DOHH2 (cell line): ENCODE data around the gene RASGEF1C.

Source experiments
- H3F3A ChIP-seq: fragments of 200-600 bp; sonication (generic), shearing (Covaris generic); 2 replicates; pipeline ENCODE4 v1.6.0; 2016; ENCODE audit warnings: antibody characterized with exemption, mild to moderate bottlenecking; ENCODE audit not compliant: control insufficient read depth, insufficient read depth
- H3K27ac ChIP-seq: fragments of 200-600 bp; sonication (generic); 2 replicates; pipeline ENCODE4 v1.5.1; 2014; ENCODE audit warnings: low read depth, mild to moderate bottlenecking, low read length, moderate library complexity
- H3K27me3 ChIP-seq: fragments of 200-600 bp; sonication (generic); 2 replicates; pipeline ENCODE4 v1.6.1; 2014; ENCODE audit warnings: mild to moderate bottlenecking, low read length, mixed read lengths; ENCODE audit not compliant: control insufficient read depth
- H3K36me3 ChIP-seq: fragments of 200-600 bp; sonication (generic); 2 replicates; pipeline ENCODE4 v1.6.1; 2014; ENCODE audit warnings: mild to moderate bottlenecking, low read length, moderate library complexity, mixed read lengths; ENCODE audit not compliant: control insufficient read depth
- H3K4me1 ChIP-seq: fragments of 200-600 bp; sonication (generic); 2 replicates; pipeline ENCODE4 v1.6.1; 2014; ENCODE audit warnings: mild to moderate bottlenecking, low read length, mixed read lengths; ENCODE audit not compliant: control insufficient read depth
- H3K4me2 ChIP-seq: fragments of 200-600 bp; sonication (generic); 2 replicates; pipeline ENCODE4 v1.6.0; 2014; ENCODE audit warnings: mild to moderate bottlenecking, low read length, moderate library complexity
- H3K4me3 ChIP-seq: fragments of 200-600 bp; sonication (generic); 2 replicates; pipeline ENCODE4 v1.5.1; 2014; ENCODE audit warnings: mild to moderate bottlenecking, low read length, mixed read lengths
- H3K79me2 ChIP-seq: fragments of 200-600 bp; sonication (generic); 2 replicates; pipeline ENCODE4 v1.6.1; 2014; ENCODE audit warnings: mild to moderate bottlenecking, low read length, mixed read lengths; ENCODE audit not compliant: control insufficient read depth
- H3K9me2 ChIP-seq: fragments of 200-600 bp; sonication (generic); replicated peaks from 2 replicates; pipeline ENCODE4 v1.6.1; 2014; ENCODE audit warnings: mild to moderate bottlenecking, low read length, mixed read lengths; ENCODE audit not compliant: control insufficient read depth
- H3K9me3 ChIP-seq: fragments of 200-600 bp; sonication (generic); 2 replicates; pipeline ENCODE4 v1.6.1; 2014; ENCODE audit warnings: antibody characterized with exemption, low read length, mixed read lengths; ENCODE audit not compliant: control insufficient read depth, insufficient read depth
- H4K20me1 ChIP-seq: fragments of 200-600 bp; sonication (generic); 2 replicates; pipeline ENCODE4 v1.6.0; 2014; ENCODE audit warnings: low read depth, mild to moderate bottlenecking, antibody characterized with exemption, low read length, moderate library complexity; ENCODE audit not compliant: control insufficient read depth, insufficient read depth
- CTCF ChIP-seq: fragments of 200-600 bp; sonication (generic); IDR thresholded peaks from one replicate; pipeline ENCODE4 v1.5.1; 2014; ENCODE audit warnings: antibody characterized with exemption, mild to moderate bottlenecking, low read depth, low read length; ENCODE audit not compliant: poor library complexity, severe bottlenecking
- EZH2phosphoT487 ChIP-seq: fragments of 200-600 bp; sonication (generic); IDR thresholded peaks from 2 replicates; pipeline ENCODE4 v1.6.1; 2017; ENCODE audit warnings: borderline replicate concordance, mild to moderate bottlenecking, antibody characterized with exemption, low read length, moderate library complexity, mixed read lengths

Gene RASGEF1C

GRCh38 chr5:180251141-180251540 lies 42.1 kb upstream of the RASGEF1C start:
- Histone ChIP-seq H3K9me3 (peaks cover 31% of the 10 kb centered on the region), H3K4me2 (no peak overlapping the region), H3K9me2 (no peaks in the 10 kb centered on the region), H3K79me2 (no peaks in the 10 kb centered on the region), H4K20me1 (no peaks in the 10 kb centered on the region), H3K36me3 (peaks cover 23% of the 10 kb centered on the region), H3K27ac (no peak overlapping the region), H3K4me1 (no peaks in the 10 kb centered on the region), H3K27me3 (no peaks in the 10 kb centered on the region), H3F3A (no peaks in the 10 kb centered on the region), H3K4me3 (no peak overlapping the region)
- no peak for TF ChIP-seq EZH2phosphoT487
- TF ChIP-seq CTCF = no peak

DNA sequence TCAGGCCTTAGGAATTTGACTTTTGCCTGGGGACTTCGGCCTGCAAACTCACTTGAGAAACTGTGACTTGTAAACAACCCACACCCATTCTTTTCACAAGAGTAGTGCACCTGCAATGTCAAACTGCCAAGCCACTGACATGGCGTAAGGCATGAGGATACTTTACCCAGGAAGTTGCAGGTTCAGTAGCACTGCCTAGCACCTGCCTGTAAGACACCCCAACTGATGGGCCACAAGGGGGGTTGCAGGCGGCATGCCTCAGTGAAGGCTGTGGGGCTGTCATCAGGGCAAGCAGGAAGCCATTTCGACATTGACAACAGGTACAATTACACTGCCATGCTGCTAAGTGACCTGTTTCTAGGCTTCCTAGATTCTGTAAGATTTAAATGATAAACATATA lies 41.3 kb upstream of the RASGEF1C start:
- no peaks in the 10 kb centered on the region for H3K9me2 ChIP-seq
- no peak overlapping the region for H3K4me2 ChIP-seq
- H3K9me3 ChIP-seq = peaks cover 27% of the 10 kb centered on the region
- H3K79me2 ChIP-seq = no peaks in the 10 kb centered on the region
- H3K4me3 ChIP-seq = no peak overlapping the region
- H4K20me1 ChIP-seq = no peaks in the 10 kb centered on the region
- H3K27me3 ChIP-seq = no peaks in the 10 kb centered on the region
- no peak overlapping the region for H3K27ac ChIP-seq
- no peak for TF ChIP-seq CTCF
- no peak for TF ChIP-seq EZH2phosphoT487
- no peaks in the 10 kb centered on the region for H3K4me1 ChIP-seq
- H3K36me3 ChIP-seq = peaks cover 23% of the 10 kb centered on the region
- no peaks in the 10 kb centered on the region for H3F3A ChIP-seq

- no peak overlapping the region for H3K4me3 ChIP-seq
- H3K36me3 ChIP-seq = peaks cover 22% of the 10 kb centered on the region
- H3K4me2 ChIP-seq = no peak overlapping the region
- H3K4me1 ChIP-seq = no peaks in the 10 kb centered on the region
- H3K27ac ChIP-seq = no peak overlapping the region
- H3K79me2 ChIP-seq = no peaks in the 10 kb centered on the region
- TF ChIP-seq EZH2phosphoT487 (no peak), CTCF (no peak)
- no peaks in the 10 kb centered on the region for H3F3A ChIP-seq
- no peaks in the 10 kb centered on the region for H3K27me3 ChIP-seq
- H3K9me2 ChIP-seq = no peaks in the 10 kb centered on the region
- no peaks in the 10 kb centered on the region for H3K9me3 ChIP-seq
- H4K20me1 ChIP-seq = no peaks in the 10 kb centered on the region
These were observed 32.6 kb upstream of the RASGEF1C start for GRCh38 chr5:180241600-180241999.

GRCh38 chr5:180238631-180239030 lies 29.6 kb upstream of the RASGEF1C start:
- H3K4me1 ChIP-seq = no peaks in the 10 kb centered on the region
- H3K4me3 ChIP-seq = no peak overlapping the region
- no peaks in the 10 kb centered on the region for H3K9me3 ChIP-seq
- H3K27ac ChIP-seq = no peak overlapping the region
- H3K4me2 ChIP-seq = no peak overlapping the region
- H3K27me3 ChIP-seq = no peaks in the 10 kb centered on the region
- no peaks in the 10 kb centered on the region for H3K79me2 ChIP-seq
- peaks cover 21% of the 10 kb centered on the region for H3K36me3 ChIP-seq
- H4K20me1 ChIP-seq = no peaks in the 10 kb centered on the region
- no peak for TF ChIP-seq EZH2phosphoT487
- TF ChIP-seq CTCF = no peak
- H3F3A ChIP-seq = no peaks in the 10 kb centered on the region
- no peaks in the 10 kb centered on the region for H3K9me2 ChIP-seq
